ENCODE measurements around the gene TMEM168.

- TF ChIP-seq NR1H2 (CRISPR knock-in tag; IDR thresholded peaks at IDR 0.05) (no peak), ATF3 (CRISPR knock-in tag; conservative IDR thresholded peaks at IDR 0.05) (no peak), CTCF (IDR thresholded peaks at IDR 0.05) (no peak), NFYB (CRISPR knock-in tag; conservative IDR thresholded peaks at IDR 0.05; ENCODE audit: low read depth) (no peak), FOXJ3 (CRISPR knock-in tag; IDR thresholded peaks at IDR 0.05; ENCODE audit: borderline replicate concordance) (no peak), USF2 (CRISPR knock-in tag; IDR thresholded peaks at IDR 0.05) (no peak), ZNF219 (CRISPR knock-in tag; IDR thresholded peaks at IDR 0.05; ENCODE audit: borderline replicate concordance) (no peak), SP1 (CRISPR knock-in tag; conservative IDR thresholded peaks at IDR 0.05) (no peak), TEAD4 (CRISPR knock-in tag; IDR thresholded peaks at IDR 0.05) (no peak), ESRRA (CRISPR knock-in tag; IDR thresholded peaks at IDR 0.05; ENCODE audit: borderline replicate concordance) (no peak), NFATC4 (CRISPR knock-in tag; IDR thresholded peaks at IDR 0.05) (no peak), ZNF671 (CRISPR knock-in tag; IDR thresholded peaks at IDR 0.05) (no peak)
Measured at GRCh38 chr7:112752576-112752975, 37.6 kb downstream of the TMEM168 start.
